ENCODE measurements around the gene DNM3. TPM values are rescaled to one million over a fixed set of nuclear protein-coding genes. Genes with fewer than 3 reads are reported as not detected.

DNM3 gene
- total and polyA plus RNA-seq, 2 donors (not counting 1 experiment from before 2014, with no cell fraction given), result 1.0 to 1.3 TPM

GRCh38 chr1:172352435-172352834 lies 511.1 kb downstream of the DNM3 start:
- Histone ChIP-seq H4K20me1 (ENCODE audit: control insufficient read depth, insufficient read depth, low read length, poor library complexity, severe bottlenecking) (no peaks in the 10 kb centered on the region), H3K36me3 (replicated peaks in 1 of 2; ENCODE audit: control extremely low read depth in 1 of 2, control insufficient read depth in 1 of 2, extremely low read depth in 1 of 2, insufficient read depth in 2 of 2, low read length in 1 of 2) (no peaks in the 10 kb centered on the region), H3K4me3 (ENCODE audit: control extremely low read depth in 1 of 5, extremely low read depth in 1 of 5, insufficient read depth in 1 of 5, low read depth in 2 of 5, low read length in 4 of 5) (no peak overlapping the region), H2AFZ (ENCODE audit: insufficient read depth, low read depth, low read length, poor library complexity, severe bottlenecking) (no peak overlapping the region), H3K4me2 (replicated peaks; ENCODE audit: low read depth, low read length, poor library complexity, severe bottlenecking) (no peak overlapping the region), H3K9ac (ENCODE audit: low read length) (no peak overlapping the region), H3K4me1 (ENCODE audit: control insufficient read depth in 2 of 2, insufficient read depth in 2 of 2, low read length in 2 of 2) (peaks cover 0 to 15% of the 10 kb centered on the region in 2 donors), H3K27ac (ENCODE audit: low read length in 2 of 2) (no peak overlapping the region), H3K79me2 (ENCODE audit: control insufficient read depth, insufficient read depth, low read length) (no peaks in the 10 kb centered on the region), H3K27me3 (replicated peaks in 1 of 4; ENCODE audit: control extremely low read depth in 1 of 4, control insufficient read depth in 3 of 4, insufficient read depth in 4 of 4, low read length in 3 of 4) (no peaks in the 10 kb centered on the region), H3K9me3 (ENCODE audit: control extremely low read depth in 1 of 3, control insufficient read depth in 2 of 3, insufficient read depth in 1 of 3, low read length in 2 of 3) (peaks cover 0 to 3% (median 0%) of the 10 kb centered on the region in 3 donors)
- H3K9me3 Mint-ChIP-seq (ENCODE audit: insufficient read depth), result peaks cover 4% of the 10 kb centered on the region
- TF ChIP-seq CTCF (IDR thresholded peaks at IDR 0.05), result no peak
- no peak for TF ChIP-seq EZH2 (IDR thresholded peaks at IDR 0.05; ENCODE audit: borderline replicate concordance, insufficient read depth, low read depth, low read length, poor library complexity, severe bottlenecking)
- ATAC-seq (ENCODE audit: low read depth), result no peak
- DNase-seq, result no peak
- CTCF ChIA-PET, result interaction anchor here (1.8 kb wide), 1 partner anchor 47 kb away, joined by 7 read pairs; no protein-coding TSS in a partner anchor
- no CpG with 5 or more reads among the region's 1 CpG for WGBS (ENCODE audit: insufficient coverage)
- intact Hi-C loops (cut with micrococcal nuclease), result loop anchor here (5.0 kb wide), 1 partner anchor 45 kb away; no protein-coding TSS in a partner anchor
- no peaks in the 10 kb centered on the region for H3K27me3 Mint-ChIP-seq
- H3K27ac Mint-ChIP-seq, result no peak overlapping the region
- H3K4me1 Mint-ChIP-seq, result peaks cover 36% of the 10 kb centered on the region
- no peak overlapping the region for H3K4me3 Mint-ChIP-seq
- POLR2A ChIA-PET, result interaction anchor here (1.2 kb wide), 1 partner anchor 11 kb away, joined by 3 read pairs; no protein-coding TSS in a partner anchor
